ENCODE data around the gene SMAD6.

DNA sequence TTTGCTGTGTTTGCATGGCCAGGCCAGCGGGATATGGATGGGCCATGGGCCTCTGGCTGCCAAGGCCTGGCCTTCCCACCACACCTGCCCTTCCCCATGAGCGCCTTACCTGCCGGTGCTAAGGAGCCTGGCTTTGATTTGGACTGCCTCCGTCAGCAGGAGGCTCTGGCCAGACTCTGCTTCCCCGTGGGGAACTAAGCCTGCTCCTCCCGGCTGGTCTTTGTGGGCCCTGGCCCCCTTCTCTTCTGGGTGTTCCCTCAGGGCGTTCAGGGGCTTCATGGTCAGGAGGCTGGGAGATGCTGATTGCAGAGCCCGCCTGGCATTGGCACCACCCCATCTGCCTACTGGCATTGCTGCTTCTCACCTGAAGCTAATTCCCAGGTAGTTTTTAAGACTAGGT lies 45.2 kb downstream of the SMAD6 start:
- TF ChIP-seq CTCF (IDR thresholded peaks at IDR 0.05; ENCODE audit: low read depth, low read length, poor library complexity, severe bottlenecking): no peak
- TF ChIP-seq EZH2phosphoT487 (IDR thresholded peaks at IDR 0.05; ENCODE audit: borderline replicate concordance, low read length): no peak

Measured in DOHH2 (cell line).